Measurements from ENCODE around the gene MOB2.

The MOB2 gene

DNA sequence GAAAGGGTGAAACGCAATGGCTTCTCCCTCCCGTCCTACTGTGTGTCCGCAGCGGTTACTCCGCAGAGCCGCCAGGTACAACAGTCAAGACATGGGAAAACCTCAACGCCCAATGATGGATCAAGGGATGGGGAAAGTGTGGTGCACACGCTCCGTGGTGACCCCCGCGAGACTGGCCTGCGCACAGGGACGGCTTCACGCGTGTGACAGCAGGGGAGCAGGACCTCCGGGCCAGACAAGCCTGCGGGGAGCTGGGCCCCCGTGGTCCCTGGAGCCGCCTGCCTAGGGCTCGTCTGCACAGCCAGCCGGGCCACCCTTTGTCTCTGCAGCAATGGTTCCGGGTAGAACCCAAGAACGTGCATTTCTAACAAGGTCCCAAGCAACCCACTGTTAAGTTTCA is 31.7 kb upstream of the MOB2 start:
- TF ChIP-seq, protein P1, sequence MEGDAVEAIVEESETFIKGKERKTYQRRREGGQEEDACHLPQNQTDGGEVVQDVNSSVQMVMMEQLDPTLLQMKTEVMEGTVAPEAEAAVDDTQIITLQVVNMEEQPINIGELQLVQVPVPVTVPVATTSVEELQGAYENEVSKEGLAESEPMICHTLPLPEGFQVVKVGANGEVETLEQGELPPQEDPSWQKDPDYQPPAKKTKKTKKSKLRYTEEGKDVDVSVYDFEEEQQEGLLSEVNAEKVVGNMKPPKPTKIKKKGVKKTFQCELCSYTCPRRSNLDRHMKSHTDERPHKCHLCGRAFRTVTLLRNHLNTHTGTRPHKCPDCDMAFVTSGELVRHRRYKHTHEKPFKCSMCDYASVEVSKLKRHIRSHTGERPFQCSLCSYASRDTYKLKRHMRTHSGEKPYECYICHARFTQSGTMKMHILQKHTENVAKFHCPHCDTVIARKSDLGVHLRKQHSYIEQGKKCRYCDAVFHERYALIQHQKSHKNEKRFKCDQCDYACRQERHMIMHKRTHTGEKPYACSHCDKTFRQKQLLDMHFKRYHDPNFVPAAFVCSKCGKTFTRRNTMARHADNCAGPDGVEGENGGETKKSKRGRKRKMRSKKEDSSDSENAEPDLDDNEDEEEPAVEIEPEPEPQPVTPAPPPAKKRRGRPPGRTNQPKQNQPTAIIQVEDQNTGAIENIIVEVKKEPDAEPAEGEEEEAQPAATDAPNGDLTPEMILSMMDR (IDR thresholded peaks at IDR 0.05; ENCODE audit: borderline replicate concordance, insufficient read depth, low read depth, low read length): no peak

DNA sequence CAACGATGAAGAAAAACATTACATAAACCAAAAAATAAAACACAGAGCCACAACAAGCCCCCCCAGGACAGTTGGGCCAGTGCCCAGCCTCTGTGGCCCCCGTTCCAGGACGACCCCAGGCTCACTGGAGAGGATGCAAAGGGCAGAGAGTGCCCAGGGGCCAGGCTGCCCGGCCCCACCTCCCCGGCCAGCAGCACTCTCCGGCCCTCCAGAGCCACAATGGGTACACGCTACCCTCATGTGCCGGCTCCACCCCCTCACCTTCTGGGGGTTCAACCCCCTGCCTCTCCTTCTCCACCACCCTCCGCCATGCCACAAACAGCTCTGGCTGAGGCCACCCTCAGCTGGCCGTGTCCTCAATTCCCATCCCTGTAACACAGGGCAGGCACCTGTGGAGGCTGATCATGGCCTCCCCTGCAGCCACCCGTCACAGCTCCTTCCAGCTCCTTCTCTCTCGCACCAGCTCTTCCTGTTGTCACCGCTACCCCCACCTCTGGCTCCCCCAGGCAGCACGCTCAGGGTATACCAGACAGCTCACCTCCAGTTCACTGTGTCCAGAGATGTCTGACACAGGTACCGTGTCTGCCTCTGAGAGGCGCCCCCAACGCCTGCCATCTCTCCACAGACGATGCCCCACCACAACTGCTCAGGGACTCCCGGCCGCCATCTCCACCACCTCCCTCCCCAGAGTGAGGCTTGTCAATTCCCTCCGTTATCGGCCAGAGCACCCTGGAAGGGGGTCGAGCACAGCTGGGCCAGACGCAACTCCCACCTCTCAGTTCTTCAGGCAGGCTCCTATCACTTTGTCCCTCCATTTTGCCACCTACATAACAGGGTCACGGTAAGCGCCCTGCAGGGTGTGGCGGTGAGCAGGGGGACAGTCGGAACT is 30.8 kb upstream of the MOB2 start:
- H3K4me3 ChIP-seq (ENCODE audit: low read depth, low read length): no peak overlapping the region
- TF ChIP-seq, protein P1 (IDR thresholded peaks at IDR 0.05; ENCODE audit: borderline replicate concordance, insufficient read depth, low read depth, low read length): no peak

More for the DNA sequence above, 31.7 kb upstream of the MOB2 start:
- H3K4me3 ChIP-seq (ENCODE audit: low read depth, low read length): no peak overlapping the region

DNA sequence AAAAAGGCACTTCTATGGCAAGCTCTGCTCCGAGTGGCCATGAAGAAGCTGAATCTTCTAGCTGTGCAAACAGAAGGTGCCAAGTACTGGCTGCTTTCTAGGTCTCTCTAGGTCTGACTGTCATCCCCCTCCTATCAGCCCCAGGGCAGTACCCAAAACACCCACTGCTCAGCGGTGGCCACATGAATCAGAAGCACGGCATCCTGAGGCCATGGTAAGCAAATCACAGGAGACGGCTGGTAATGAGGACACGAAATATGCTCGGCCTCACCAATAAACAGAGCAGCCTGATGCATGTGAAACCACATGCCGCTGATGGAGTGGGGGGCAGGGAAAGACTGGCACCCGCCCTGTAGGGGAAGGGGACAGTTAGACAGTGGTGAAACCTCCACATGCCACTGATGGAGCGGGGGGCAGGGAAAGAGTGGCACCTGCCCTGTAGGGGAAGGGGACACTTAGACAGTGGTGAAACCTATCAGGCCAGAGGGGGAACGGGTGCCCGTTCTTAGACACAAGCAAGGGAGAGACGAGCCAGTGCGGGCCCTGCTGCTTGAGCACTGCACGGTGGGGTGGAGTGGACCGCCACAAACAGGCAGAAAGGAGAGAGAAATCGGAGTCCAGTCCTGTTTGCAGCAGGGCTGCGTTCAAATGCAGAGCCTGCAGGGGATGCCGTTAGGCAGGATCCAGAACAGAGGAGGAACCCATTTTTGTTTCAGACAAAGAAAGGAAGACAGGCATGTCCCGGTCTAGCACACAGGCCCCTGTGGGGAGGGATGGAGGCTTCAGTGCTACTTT is 29.9 kb upstream of the MOB2 start:
- H3K4me3 ChIP-seq (ENCODE audit: low read depth, low read length): no peak overlapping the region
- TF ChIP-seq, protein P1 (IDR thresholded peaks at IDR 0.05; ENCODE audit: borderline replicate concordance, insufficient read depth, low read depth, low read length): no peak

DNA sequence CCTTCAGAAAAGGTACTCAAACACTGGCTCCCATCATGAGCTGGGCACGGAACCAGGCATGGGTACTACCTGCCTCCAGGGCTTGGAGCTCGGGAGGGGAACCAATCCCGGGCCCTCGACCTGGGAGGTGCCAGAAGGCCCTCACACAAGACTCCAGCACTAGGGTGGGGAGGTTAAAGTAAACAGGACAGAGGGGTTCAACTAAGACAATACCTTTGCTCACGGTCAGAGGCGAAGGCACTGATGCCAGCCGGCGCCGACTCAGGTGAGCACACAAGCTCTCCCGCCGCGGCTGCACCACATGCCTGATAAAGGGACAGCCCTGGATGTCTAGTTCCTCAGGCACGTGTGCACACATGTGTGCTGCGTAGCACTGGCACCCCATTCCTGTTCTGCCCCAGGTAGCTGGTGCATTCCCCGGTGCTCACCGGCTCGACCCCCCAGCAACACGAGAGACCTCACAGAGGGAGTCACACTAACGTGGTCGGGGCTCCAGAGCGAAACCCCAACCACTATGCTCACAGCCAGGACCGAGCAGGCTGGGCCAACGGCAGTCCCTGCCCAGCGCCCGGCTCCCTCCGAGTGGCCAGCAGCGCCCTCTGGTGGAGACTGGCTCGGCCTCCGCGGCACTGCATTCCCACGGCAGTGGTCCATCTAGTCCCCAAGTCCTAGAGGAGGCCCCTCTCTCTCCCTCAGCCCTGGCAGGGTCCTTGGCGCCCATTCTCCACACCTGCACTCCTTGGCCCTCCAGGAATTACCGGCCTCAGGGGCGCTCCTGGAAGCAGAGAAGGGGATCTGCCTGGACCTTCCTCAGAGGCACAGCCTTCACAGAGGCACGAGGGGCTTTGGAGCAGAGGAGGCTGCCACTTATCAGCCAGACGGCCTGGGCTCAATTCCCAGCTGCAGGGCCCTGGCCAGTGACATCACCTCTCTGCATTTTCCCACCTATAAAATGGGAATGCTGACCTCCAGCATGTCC is 28.8 kb upstream of the MOB2 start:
- TF ChIP-seq, protein P1 (IDR thresholded peaks at IDR 0.05; ENCODE audit: borderline replicate concordance, insufficient read depth, low read depth, low read length): peak; percentile 90
- H3K4me3 ChIP-seq (ENCODE audit: low read depth, low read length): no peak overlapping the region

DNA sequence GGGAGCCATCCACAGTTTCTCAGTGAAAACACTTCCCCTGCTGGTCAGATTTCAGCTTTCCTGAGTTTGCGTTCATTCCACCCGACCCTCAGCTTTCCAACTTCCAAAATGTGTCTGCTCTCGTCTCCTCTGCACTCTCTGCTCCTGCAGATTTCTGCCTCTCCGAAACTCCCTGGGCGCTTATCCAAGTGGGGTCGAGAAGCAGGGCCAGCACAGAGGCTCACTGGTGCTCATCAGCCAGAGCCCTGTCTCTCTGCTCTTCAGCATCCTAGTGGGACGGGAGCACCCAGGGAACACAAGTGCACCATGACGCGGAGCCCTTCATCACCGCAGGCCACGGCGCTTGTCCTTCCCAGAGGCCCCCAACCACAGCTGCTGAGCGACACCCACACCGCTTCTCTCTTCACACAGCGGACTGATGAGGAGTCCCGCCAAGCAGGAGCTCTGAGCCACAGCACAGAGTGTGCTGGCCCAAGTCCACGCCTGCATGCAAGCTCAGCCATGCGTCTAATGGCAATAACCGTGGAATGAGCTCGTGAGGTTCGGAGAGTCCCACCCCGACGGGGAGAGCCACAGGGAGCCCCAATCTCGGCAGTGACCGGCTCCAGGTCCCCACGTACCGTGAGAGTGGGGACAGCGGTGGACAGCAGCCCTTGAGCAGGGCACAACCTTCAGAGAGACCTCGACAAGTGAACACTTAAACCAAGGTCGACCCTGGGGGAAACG is 27.9 kb upstream of the MOB2 start:
- TF ChIP-seq, protein P1 (IDR thresholded peaks at IDR 0.05; ENCODE audit: borderline replicate concordance, insufficient read depth, low read depth, low read length): no peak
- no peak overlapping the region for H3K4me3 ChIP-seq (ENCODE audit: low read depth, low read length)

All from GM12875 (cell line).